B cell (primary cell): ENCODE measurements around the gene RAC2. TPM values are rescaled to one million over a fixed set of nuclear protein-coding genes. Genes with fewer than 3 reads are reported as not detected.

ENCODE experiments used
- ATAC-seq: fragments of 200-7000 bp; cut with Tn5 transposase; one replicate; pipeline ENCODE4 v1.10.0; 2021; ENCODE audit warnings: low read depth, mild to moderate bottlenecking, moderate number of reproducible peaks, moderate library complexity
- CTCF ChIA-PET: fragments of 350-600 bp; sonication (Branson Sonifier 250); formaldehyde crosslinking; loops from one replicate; lab custom pipeline; 2021; ENCODE audit warnings: antibody characterized with exemption, inconsistent platforms; lab: Charles Lee
- POLR2A ChIA-PET: fragments of 350-600 bp; sonication (Branson Sonifier 250); formaldehyde crosslinking; loops from one replicate; lab custom pipeline; 2021; ENCODE audit warnings: antibody characterized with exemption; lab: Charles Lee
- DNase-seq: peaks from one replicate; pipeline ENCODE4 v3.0.0; 2013
- H2AFZ ChIP-seq: 2 replicates; pipeline ENCODE4 v1.6.1; 2012; ENCODE audit warnings: mild to moderate bottlenecking, low read depth, low read length; ENCODE audit not compliant: insufficient read depth, poor library complexity, severe bottlenecking
- H3K27ac ChIP-seq, 2 donors: 1 replicate in 1 of 2; 2 replicates in 1 of 2; pipeline ENCODE4 v1.5.1; 2012 to 2013; ENCODE audit warnings: low read length in 2 of 2, mild to moderate bottlenecking in 2 of 2, moderate library complexity in 1 of 2
- H3K27me3 ChIP-seq, 4 experiments: fragments of 200-600 bp in 1 of 4; sonication (generic) in 1 of 4; replicated peaks in 1 of 4; 1 replicate in 2 of 4; 2 replicates in 2 of 4; pipeline versions ENCODE4 v1.6.1 to v1.7.0; 2013 to 2016; ENCODE audit warnings: low read length in 3 of 4, mild to moderate bottlenecking in 2 of 4, mixed read lengths in 1 of 4, moderate library complexity in 1 of 4; ENCODE audit not compliant: insufficient read depth in 4 of 4, control insufficient read depth in 3 of 4; ENCODE audit errors: control extremely low read depth in 1 of 4
- H3K36me3 ChIP-seq, 2 experiments: replicated peaks in 1 of 2; 1 replicate in 1 of 2; 2 replicates in 1 of 2; pipeline versions ENCODE4 v1.6.1 to v1.7.1; 2013; ENCODE audit warnings: low read length in 1 of 2; ENCODE audit not compliant: insufficient read depth in 2 of 2, control insufficient read depth in 1 of 2; ENCODE audit errors: control extremely low read depth in 1 of 2, extremely low read depth in 1 of 2
- H3K4me1 ChIP-seq, 2 donors: fragments of 200-600 bp in 1 of 2; sonication (generic) in 1 of 2; 1 replicate in 1 of 2; 2 replicates in 1 of 2; pipeline versions ENCODE4 v1.5.1 to v1.6.1; 2013 to 2017; ENCODE audit warnings: low read length in 2 of 2; ENCODE audit not compliant: control insufficient read depth in 2 of 2, insufficient read depth in 2 of 2
- H3K4me2 ChIP-seq: replicated peaks from 2 replicates; pipeline ENCODE3; 2012; ENCODE audit warnings: mild to moderate bottlenecking, low read depth, low read length; ENCODE audit not compliant: poor library complexity, severe bottlenecking
- H3K4me3 ChIP-seq, 5 experiments: fragments of 200-600 bp in 1 of 5; sonication (generic) in 1 of 5; 1 replicate in 3 of 5; 2 replicates in 2 of 5; pipeline versions ENCODE4 v1.5.1 to v1.7.0; 2011 to 2016; ENCODE audit warnings: low read length in 4 of 5, mild to moderate bottlenecking in 4 of 5, low read depth in 2 of 5, control low read depth in 1 of 5, moderate library complexity in 1 of 5; ENCODE audit not compliant: insufficient read depth in 1 of 5; ENCODE audit errors: control extremely low read depth in 1 of 5, extremely low read depth in 1 of 5
- H3K79me2 ChIP-seq: fragments of 200-600 bp; sonication (generic); one replicate; pipeline ENCODE4 v1.6.0; 2016; ENCODE audit warnings: low read length; ENCODE audit not compliant: control insufficient read depth, insufficient read depth
- H3K9ac ChIP-seq: fragments of 200-600 bp; sonication (generic); 2 replicates; pipeline ENCODE4 v1.6.1; 2017; ENCODE audit warnings: mild to moderate bottlenecking, low read length, moderate library complexity
- H3K9me3 ChIP-seq, 3 donors: one replicate each; pipeline versions ENCODE4 v1.6.1 to v1.7.1; 2013; ENCODE audit warnings: low read length in 2 of 3; ENCODE audit not compliant: control insufficient read depth in 2 of 3, insufficient read depth in 1 of 3; ENCODE audit errors: control extremely low read depth in 1 of 3
- H4K20me1 ChIP-seq: 2 replicates; pipeline ENCODE4 v1.6.0; 2012; ENCODE audit warnings: mild to moderate bottlenecking, low read length; ENCODE audit not compliant: insufficient read depth, control insufficient read depth, poor library complexity, severe bottlenecking
- H3K27ac Mint-ChIP-seq: one replicate; pipeline ENCODE4 v1.8.0; 2021; ENCODE audit warnings: mixed read lengths
- H3K27me3 Mint-ChIP-seq: one replicate; pipeline ENCODE4 v1.8.0; 2021; ENCODE audit warnings: mixed read lengths
- H3K4me1 Mint-ChIP-seq: one replicate; pipeline ENCODE4 v1.8.0; 2021; ENCODE audit warnings: mixed read lengths
- H3K4me3 Mint-ChIP-seq: one replicate; pipeline ENCODE4 v1.8.0; 2021; ENCODE audit warnings: mixed read lengths
- H3K9me3 Mint-ChIP-seq: one replicate; pipeline ENCODE4 v1.8.0; 2022; ENCODE audit warnings: mixed read lengths; ENCODE audit not compliant: insufficient read depth
- CTCF ChIP-seq: fragments of 200-600 bp; IDR thresholded peaks from one replicate; pipeline ENCODE4 v1.8.0; 2022; ENCODE audit warnings: antibody characterized with exemption, mild to moderate bottlenecking
- EZH2 ChIP-seq: IDR thresholded peaks from 2 replicates; pipeline ENCODE4 v1.6.1; 2012; ENCODE audit warnings: borderline replicate concordance, low read depth, mild to moderate bottlenecking, moderate library complexity, low read length; ENCODE audit not compliant: insufficient read depth, poor library complexity, severe bottlenecking
- WGBS: methylation state at CpG from one replicate; pipeline ENCODE4 v1.1.5; 2013; ENCODE audit warnings: missing lambda C conversion rate; ENCODE audit not compliant: insufficient coverage; 5-methylcytosine and 5-hydroxymethylcytosine counted together
- intact Hi-C: fragments of 100-400 bp; cut with micrococcal nuclease; formaldehyde crosslinking; loops from one replicate; pipeline ENCODE4 v1.10.0; 2022
- polyA plus RNA-seq: library from polyadenylated mRNA; depleted of rRNA; stranded (reverse); fragments of >200 nt; gene quantifications from 2 replicates; pipeline ENCODE4 v1.2.3, GENCODE V29; 2012
- total RNA-seq, 2 donors: library from RNA; stranded (reverse); fragments of 120-200 nt in 1 of 2; gene quantifications; 1 replicate in 1 of 2; 2 replicates in 1 of 2; pipeline versions ENCODE4 v1.2.3 to v1.2.4, GENCODE V29; 2013 to 2022

RAC2 gene
- total and polyA plus RNA-seq, 2 donors (not counting 1 experiment from before 2014, with no cell fraction given): 273 to 776 TPM

GRCh38 chr22:37267135-37267587, 23.1 kb upstream of the RAC2 start:
- H3K9ac ChIP-seq: peak overlapping the region; percentile 75

More at GRCh38 chr22:37267135-37267587, 23.1 kb upstream of the RAC2 start:
- Histone ChIP-seq H3K9me3 (peaks cover 0 to 17% (median 12%) of the 10 kb centered on the region in 3 donors), H3K27ac (peak overlapping the region; percentile 69 to 79), H3K79me2 (peaks cover 4% of the 10 kb centered on the region), H3K36me3 (no peaks in the 10 kb centered on the region), H2AFZ (peak overlapping the region; percentile 84), H3K4me1 (peaks cover 21 to 28% of the 10 kb centered on the region in 2 donors), H3K4me3 (peak overlapping the region; percentile 63 to 93 (median 67)), H4K20me1 (no peaks in the 10 kb centered on the region), H3K27me3 (no peaks in the 10 kb centered on the region), H3K4me2 (peak overlapping the region; percentile 83)
- CTCF ChIA-PET: interaction anchor here (0.7 to 13.1 kb wide), 21 partner anchors 8 to 300 kb away, joined by 3 to 377 read pairs (median 5); partner anchors contain the start of genes CYTH4 and RAC2
- no peaks in the 10 kb centered on the region for H3K27me3 Mint-ChIP-seq
- POLR2A ChIA-PET: interaction anchor here (0.5 to 1.0 kb wide), 5 partner anchors 15 to 163 kb away, joined by 3 to 9 read pairs (median 4); partner anchors contain the start of gene CYTH4
- no peaks in the 10 kb centered on the region for H3K9me3 Mint-ChIP-seq
- H3K4me3 Mint-ChIP-seq: peak overlapping the region; percentile 93
- peaks cover 33% of the 10 kb centered on the region for H3K4me1 Mint-ChIP-seq
- peak overlapping the region; percentile 97 for H3K27ac Mint-ChIP-seq
- ATAC-seq (peak; percentile 98), DNase-seq (peak; percentile 82)
- intact Hi-C loops: loop anchor here (1.0 to 5.0 kb wide), 6 partner anchors 16 to 300 kb away; partner anchors contain the start of gene CYTH4
- no peak for TF ChIP-seq EZH2
- peak; percentile 96 for TF ChIP-seq CTCF
- 1% methylated on average over 15 of the region's 22 CpGs for WGBS
